IMR-90 (cell line): ENCODE measurements around the gene MGME1. TPM values are rescaled to one million over a fixed set of nuclear protein-coding genes. Genes with fewer than 3 reads are reported as not detected.

Experiments used
- ATAC-seq: fragments of 200-7000 bp; cut with Tn5 transposase; 2 replicates; pipeline ENCODE4 v1.9.1; 2020; ENCODE audit warnings: low read depth, mild to moderate bottlenecking, moderate library complexity
- BruUV-seq: library from RNA; stranded (reverse); fragments of 400-500 nt; replicated peaks from 2 replicates; lab custom pipeline; 2021; lab: Mats Ljungman, UMichigan
- CTCF ChIA-PET: fragments of 300-600 bp; formaldehyde crosslinking; extraction: SDS; loops from one replicate; lab custom pipeline; 2021; ENCODE audit warnings: antibody characterized with exemption; lab: Yijun Ruan, JAX
- POLR2A ChIA-PET: fragments of 300-600 bp; sonication (Branson Sonifier 250); formaldehyde crosslinking; loops from one replicate; lab custom pipeline; 2022; ENCODE audit warnings: antibody characterized with exemption; ENCODE audit not compliant: unreplicated experiment; lab: Charles Lee
- DNase-seq: peaks from one replicate; pipeline ENCODE4 v3.0.0; 2013
- H2AFZ ChIP-seq: replicated peaks from 2 replicates; pipeline ENCODE3; 2013; ENCODE audit warnings: low read length, mild to moderate bottlenecking; ENCODE audit not compliant: poor library complexity
- H2AK5ac ChIP-seq: 2 replicates; pipeline ENCODE4 v1.6.1; 2013; ENCODE audit warnings: low read depth, low read length, inconsistent platforms
- H2AK9ac ChIP-seq: replicated peaks from 2 replicates; pipeline ENCODE3; 2013; ENCODE audit warnings: mild to moderate bottlenecking, low read depth, low read length, moderate library complexity; ENCODE audit not compliant: poor library complexity
- H2BK120ac ChIP-seq: 2 replicates; pipeline ENCODE4 v1.6.1; 2013; ENCODE audit warnings: low read depth, low read length, inconsistent platforms
- H2BK15ac ChIP-seq: 3 replicates; pipeline ENCODE4 v1.6.1; 2013; ENCODE audit warnings: low read depth, low read length, inconsistent platforms
- H2BK20ac ChIP-seq: 2 replicates; pipeline ENCODE4 v1.6.1; 2013; ENCODE audit warnings: low read depth, mild to moderate bottlenecking, inconsistent platforms, low read length, moderate library complexity
- H2BK5ac ChIP-seq: 2 replicates; pipeline ENCODE4 v1.6.1; 2013; ENCODE audit warnings: mild to moderate bottlenecking, low read depth, low read length, inconsistent platforms; ENCODE audit not compliant: poor library complexity, severe bottlenecking
- H3K14ac ChIP-seq: replicated peaks from 2 replicates; pipeline ENCODE4 v1.6.1; 2013; ENCODE audit warnings: low read depth, low read length, inconsistent platforms
- H3K18ac ChIP-seq: 2 replicates; pipeline ENCODE4 v1.6.1; 2013; ENCODE audit warnings: low read depth, low read length, control low read depth
- H3K23ac ChIP-seq: 2 replicates; pipeline ENCODE4 v1.6.1; 2013; ENCODE audit warnings: low read depth, low read length, inconsistent platforms
- H3K27ac ChIP-seq: 2 replicates; pipeline ENCODE4 v1.5.1; 2013; ENCODE audit warnings: mild to moderate bottlenecking, control low read depth, low read length; ENCODE audit not compliant: insufficient read depth
- H3K27me3 ChIP-seq: 2 replicates; pipeline ENCODE4 v1.6.1; 2013; ENCODE audit warnings: low read length; ENCODE audit not compliant: control insufficient read depth, insufficient read depth
- H3K36me3 ChIP-seq: 2 replicates; pipeline ENCODE4 v1.6.1; 2013; ENCODE audit warnings: low read length, mixed read lengths; ENCODE audit not compliant: control insufficient read depth, insufficient read depth
- H3K4ac ChIP-seq: 2 replicates; pipeline ENCODE4 v1.6.1; 2013; ENCODE audit warnings: low read depth, low read length, inconsistent platforms
- H3K4me1 ChIP-seq: 2 replicates; pipeline ENCODE4 v1.6.1; 2013; ENCODE audit warnings: low read length, mixed read lengths; ENCODE audit not compliant: control insufficient read depth, insufficient read depth
- H3K4me2 ChIP-seq: 2 replicates; pipeline ENCODE4 v1.6.1; 2013; ENCODE audit warnings: low read depth, mild to moderate bottlenecking, control low read depth, low read length, moderate library complexity
- H3K4me3 ChIP-seq: 2 replicates; pipeline ENCODE4 v1.5.1; 2013; ENCODE audit warnings: low read depth, mild to moderate bottlenecking, control low read depth, low read length, moderate library complexity; ENCODE audit not compliant: insufficient read depth
- H3K56ac ChIP-seq: 2 replicates; pipeline ENCODE4 v1.6.1; 2013; ENCODE audit warnings: low read length, inconsistent platforms; ENCODE audit not compliant: insufficient read depth; ENCODE audit errors: extremely low read depth
- H3K79me1 ChIP-seq, 2 experiments: 2 replicates each; pipeline ENCODE4 v1.6.1; 2013; ENCODE audit warnings: low read length in 2 of 2, inconsistent platforms in 1 of 2, low read depth in 1 of 2
- H3K9ac ChIP-seq: 2 replicates; pipeline ENCODE4 v1.6.1; 2013; ENCODE audit warnings: low read depth, low read length, control low read depth
- H3K9me1 ChIP-seq: 2 replicates; pipeline ENCODE4 v1.6.1; 2013; ENCODE audit warnings: low read length, inconsistent platforms; ENCODE audit not compliant: insufficient read depth
- H3K9me3 ChIP-seq: 2 replicates; pipeline ENCODE4 v1.6.1; 2013; ENCODE audit warnings: low read length; ENCODE audit not compliant: control insufficient read depth, insufficient read depth
- H4K20me1 ChIP-seq: 2 replicates; pipeline ENCODE4 v1.6.1; 2013; ENCODE audit warnings: low read length, inconsistent platforms; ENCODE audit not compliant: insufficient read depth
- H4K5ac ChIP-seq: 2 replicates; pipeline ENCODE4 v1.6.1; 2013; ENCODE audit warnings: mild to moderate bottlenecking, low read depth, low read length, control low read depth
- H4K8ac ChIP-seq, 2 experiments: 2 replicates each; pipeline ENCODE4 v1.6.1; 2013; ENCODE audit warnings: low read depth in 2 of 2, low read length in 2 of 2, control low read depth in 1 of 2, inconsistent platforms in 1 of 2
- H4K91ac ChIP-seq: 2 replicates; pipeline ENCODE4 v1.6.1; 2013; ENCODE audit warnings: low read depth, low read length, inconsistent platforms; ENCODE audit not compliant: insufficient read depth
- BHLHE40 ChIP-seq: fragments of 150-350 bp; IDR thresholded peaks from 2 replicates; pipeline ENCODE4 v1.6.1; 2016; ENCODE audit warnings: mild to moderate bottlenecking, low read depth, low read length
- CEBPB ChIP-seq: IDR thresholded peaks from 2 replicates; pipeline ENCODE4 v1.6.1; 2012; ENCODE audit warnings: low read depth, low read length, improper control_type of control experiment
- CHD1 ChIP-seq: IDR thresholded peaks from 2 replicates; pipeline ENCODE4 v1.6.1; 2012; ENCODE audit warnings: low read depth, low read length, improper control_type of control experiment
- MAZ ChIP-seq: IDR thresholded peaks from 2 replicates; pipeline ENCODE4 v1.6.1; 2012; ENCODE audit warnings: low read depth, mild to moderate bottlenecking, low read length, improper control_type of control experiment, moderate library complexity, borderline replicate concordance
- MXI1 ChIP-seq: IDR thresholded peaks from 2 replicates; pipeline ENCODE4 v1.6.1; 2012; ENCODE audit warnings: low read depth, mild to moderate bottlenecking, low read length, moderate library complexity, borderline replicate concordance
- NFE2L2 ChIP-seq: fragments of 150-350 bp; IDR thresholded peaks from 2 replicates; pipeline ENCODE4 v1.6.1; 2016; ENCODE audit warnings: low read depth, mild to moderate bottlenecking, low read length
- POLR2A ChIP-seq: IDR thresholded peaks from 2 replicates; pipeline ENCODE4 v1.6.1; 2012; ENCODE audit warnings: mild to moderate bottlenecking, low read depth, low read length
- RCOR1 ChIP-seq: IDR thresholded peaks from 2 replicates; pipeline ENCODE4 v1.6.1; 2012; ENCODE audit warnings: mild to moderate bottlenecking, low read length, improper control_type of control experiment; ENCODE audit not compliant: insufficient replicate concordance
- RFX5 ChIP-seq: IDR thresholded peaks from 2 replicates; pipeline ENCODE4 v1.8.0; 2012; ENCODE audit warnings: low read depth, mild to moderate bottlenecking, low read length, moderate library complexity
- WGBS, 2 experiments: methylation state at CpG; one replicate each; pipeline versions ENCODE4 v1.1.5 to v1.1.7; 2013; ENCODE audit warnings: missing lambda C conversion rate in 2 of 2; ENCODE audit not compliant: insufficient read length in 1 of 2; ENCODE audit errors: extremely low coverage in 2 of 2; 5-methylcytosine and 5-hydroxymethylcytosine counted together
- dilution Hi-C: fragments of 300-500 bp; cut with HindIII; formaldehyde crosslinking; loops from one replicate; pipeline ENCODE4 v1.14.3; 2018; ENCODE audit warnings: low sequenced_read_pairs; ENCODE audit not compliant: unreplicated experiment
- in situ Hi-C: fragments of 300-500 bp; cut with MboI; formaldehyde crosslinking; loops from 3 replicates; pipeline ENCODE4 v1.14.3; 2019; ENCODE audit warnings: low sequenced_read_pairs, inconsistent platforms, mixed read lengths
- intact Hi-C: fragments of 100-400 bp; cut with micrococcal nuclease; formaldehyde crosslinking; loops from 2 replicates; pipeline ENCODE4 v1.10.0; 2022
- polyA plus RNA-seq, 3 experiments: library from polyadenylated mRNA; depleted of rRNA; stranded (reverse); fragments of >200 nt; gene quantifications; 2 replicates each; pipeline ENCODE4 v1.2.3, GENCODE V29; 2012; ENCODE audit warnings: low replicate concordance in 1 of 3
- total RNA-seq: library from RNA; depleted of rRNA; stranded (reverse); fragments of >200 nt; gene quantifications from 2 replicates; pipeline ENCODE4 v1.2.3, GENCODE V29; 2012
- TF ChIP-seq, protein P1 (sequence below): fragments of 150-350 bp; IDR thresholded peaks from 2 replicates; pipeline ENCODE4 v1.6.1; 2017; ENCODE audit warnings: mild to moderate bottlenecking, antibody characterized with exemption, low read length, low read depth
- TF ChIP-seq, protein P2 (sequence below): fragments of 150-350 bp; IDR thresholded peaks from 2 replicates; pipeline ENCODE4 v1.6.1; 2016; ENCODE audit warnings: low read depth, mild to moderate bottlenecking, low read length, moderate library complexity, borderline replicate concordance
- TF ChIP-seq, protein P3 (sequence below): conservative IDR thresholded peaks from 2 replicates; pipeline ENCODE4 v1.5.1; 2012; ENCODE audit warnings: mild to moderate bottlenecking, low read depth, low read length, improper control_type of control experiment

The MGME1 gene
- total and polyA plus RNA-seq, 2 of the 4 experiments (the other 2 are of a cell fraction), result 7.2 to 9.3 TPM

DNA sequence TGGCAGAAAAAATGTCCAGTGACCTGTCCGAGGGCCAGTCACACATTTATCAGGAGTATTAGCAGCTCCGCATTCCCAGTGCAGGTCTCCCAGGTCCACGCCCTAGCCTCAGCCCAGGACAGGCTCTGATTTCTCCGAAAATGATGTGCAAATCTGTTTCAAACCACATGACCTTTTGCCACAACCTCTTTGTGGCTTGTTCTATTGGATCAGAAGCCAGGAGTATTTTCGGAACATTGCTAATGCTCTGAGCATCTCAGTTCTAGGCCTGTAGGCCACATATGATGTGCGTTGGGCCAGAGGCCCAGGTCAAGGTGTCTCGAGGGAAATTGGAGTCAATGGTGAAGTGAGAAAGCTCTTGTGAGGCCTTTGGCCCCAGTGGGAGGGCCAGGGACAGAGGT is 40.6 kb upstream of the MGME1 start:
- Histone ChIP-seq H3K4ac (no peak overlapping the region), H4K5ac (no peak overlapping the region), H2BK120ac (no peak overlapping the region), H3K4me2 (no peak overlapping the region), H3K18ac (no peak overlapping the region), H2AK5ac (no peak overlapping the region), H4K8ac (no peak overlapping the region), H2AK9ac (no peak overlapping the region), H3K36me3 (no peaks in the 10 kb centered on the region), H4K91ac (no peak overlapping the region), H3K27me3 (peaks cover 11% of the 10 kb centered on the region), H3K4me1 (peaks cover 4% of the 10 kb centered on the region; the same call in 1 of the 2 replicates), H4K20me1 (no peaks in the 10 kb centered on the region), H3K27ac (no peak overlapping the region), H2BK20ac (no peak overlapping the region), H3K14ac (no peak overlapping the region), H3K9me3 (peaks cover 3% of the 10 kb centered on the region; the same call in 1 of the 2 replicates), H2BK5ac (no peak overlapping the region), H3K79me1 (no peaks in the 10 kb centered on the region), H2AFZ (no peak overlapping the region), H3K9ac (no peak overlapping the region), H3K9me1 (no peaks in the 10 kb centered on the region), H3K4me3 (no peak overlapping the region), H2BK15ac (no peak overlapping the region), H3K23ac (no peak overlapping the region), H3K56ac (no peak overlapping the region)
- intact Hi-C loops, result no loop called here
- no peak for ATAC-seq
- in situ Hi-C loops, result loop anchor here (10.0 kb wide), 1 partner anchor 413 kb away; no protein-coding TSS in a partner anchor
- dilution Hi-C loops, result no loop called here
- no TSS peak for BruUV-seq
- CTCF ChIA-PET, result no interaction called here
- no peak for TF ChIP-seq RFX5
- no peak for TF ChIP-seq CEBPB
- TF ChIP-seq, protein P1, sequence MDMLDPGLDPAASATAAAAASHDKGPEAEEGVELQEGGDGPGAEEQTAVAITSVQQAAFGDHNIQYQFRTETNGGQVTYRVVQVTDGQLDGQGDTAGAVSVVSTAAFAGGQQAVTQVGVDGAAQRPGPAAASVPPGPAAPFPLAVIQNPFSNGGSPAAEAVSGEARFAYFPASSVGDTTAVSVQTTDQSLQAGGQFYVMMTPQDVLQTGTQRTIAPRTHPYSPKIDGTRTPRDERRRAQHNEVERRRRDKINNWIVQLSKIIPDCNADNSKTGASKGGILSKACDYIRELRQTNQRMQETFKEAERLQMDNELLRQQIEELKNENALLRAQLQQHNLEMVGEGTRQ, result no peak
- TF ChIP-seq MAZ, result no peak
- no peak for TF ChIP-seq POLR2A
- TF ChIP-seq RCOR1, result no peak
- no peak for TF ChIP-seq MXI1
- no peak for TF ChIP-seq CHD1
- TF ChIP-seq, protein P2, sequence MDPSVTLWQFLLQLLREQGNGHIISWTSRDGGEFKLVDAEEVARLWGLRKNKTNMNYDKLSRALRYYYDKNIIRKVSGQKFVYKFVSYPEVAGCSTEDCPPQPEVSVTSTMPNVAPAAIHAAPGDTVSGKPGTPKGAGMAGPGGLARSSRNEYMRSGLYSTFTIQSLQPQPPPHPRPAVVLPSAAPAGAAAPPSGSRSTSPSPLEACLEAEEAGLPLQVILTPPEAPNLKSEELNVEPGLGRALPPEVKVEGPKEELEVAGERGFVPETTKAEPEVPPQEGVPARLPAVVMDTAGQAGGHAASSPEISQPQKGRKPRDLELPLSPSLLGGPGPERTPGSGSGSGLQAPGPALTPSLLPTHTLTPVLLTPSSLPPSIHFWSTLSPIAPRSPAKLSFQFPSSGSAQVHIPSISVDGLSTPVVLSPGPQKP, result no peak
- TF ChIP-seq, protein P3, sequence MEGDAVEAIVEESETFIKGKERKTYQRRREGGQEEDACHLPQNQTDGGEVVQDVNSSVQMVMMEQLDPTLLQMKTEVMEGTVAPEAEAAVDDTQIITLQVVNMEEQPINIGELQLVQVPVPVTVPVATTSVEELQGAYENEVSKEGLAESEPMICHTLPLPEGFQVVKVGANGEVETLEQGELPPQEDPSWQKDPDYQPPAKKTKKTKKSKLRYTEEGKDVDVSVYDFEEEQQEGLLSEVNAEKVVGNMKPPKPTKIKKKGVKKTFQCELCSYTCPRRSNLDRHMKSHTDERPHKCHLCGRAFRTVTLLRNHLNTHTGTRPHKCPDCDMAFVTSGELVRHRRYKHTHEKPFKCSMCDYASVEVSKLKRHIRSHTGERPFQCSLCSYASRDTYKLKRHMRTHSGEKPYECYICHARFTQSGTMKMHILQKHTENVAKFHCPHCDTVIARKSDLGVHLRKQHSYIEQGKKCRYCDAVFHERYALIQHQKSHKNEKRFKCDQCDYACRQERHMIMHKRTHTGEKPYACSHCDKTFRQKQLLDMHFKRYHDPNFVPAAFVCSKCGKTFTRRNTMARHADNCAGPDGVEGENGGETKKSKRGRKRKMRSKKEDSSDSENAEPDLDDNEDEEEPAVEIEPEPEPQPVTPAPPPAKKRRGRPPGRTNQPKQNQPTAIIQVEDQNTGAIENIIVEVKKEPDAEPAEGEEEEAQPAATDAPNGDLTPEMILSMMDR, result no peak
- no peak for TF ChIP-seq NFE2L2
- no peak for TF ChIP-seq BHLHE40
- 77% methylated on average over 7 of the region's 7 CpGs; no CpG with 5 or more reads in 1 of the 2 experiments for WGBS, 2 experiments
- DNase-seq, result no peak
- POLR2A ChIA-PET, result no interaction called here
